ENCODE results near the gene CBX1. TPM values are rescaled to one million over a fixed set of nuclear protein-coding genes. Genes with fewer than 3 reads are reported as not detected.

The CBX1 gene
- polyA plus RNA-seq, 1 experiment: 68.2 TPM

DNA sequence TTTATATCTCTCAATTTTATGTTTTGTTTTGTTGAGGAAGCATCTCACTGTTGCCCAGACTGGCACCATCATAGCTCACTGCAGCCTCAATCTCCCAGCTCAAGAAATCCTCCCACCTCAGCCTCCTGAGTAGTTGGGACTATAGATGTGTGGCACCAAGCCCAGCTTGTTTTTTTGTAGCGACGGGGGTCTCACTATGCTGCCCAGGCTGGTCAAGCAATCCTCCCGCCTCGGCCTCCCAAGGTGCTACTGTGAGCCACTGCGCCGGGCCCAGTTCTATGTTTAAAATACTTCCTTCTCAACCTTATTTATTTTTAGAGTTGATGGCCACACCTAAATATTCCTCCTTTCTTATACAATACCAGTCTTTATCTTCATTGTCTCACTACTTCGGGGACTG, 55.0 kb downstream of the CBX1 start:
- H3K27ac ChIP-seq (ENCODE audit: low read depth, low read length): no peak overlapping the region
- H3K27me3 ChIP-seq (ENCODE audit: control insufficient read depth, insufficient read depth, low read length): no peaks in the 10 kb centered on the region
- TF ChIP-seq, protein P1, sequence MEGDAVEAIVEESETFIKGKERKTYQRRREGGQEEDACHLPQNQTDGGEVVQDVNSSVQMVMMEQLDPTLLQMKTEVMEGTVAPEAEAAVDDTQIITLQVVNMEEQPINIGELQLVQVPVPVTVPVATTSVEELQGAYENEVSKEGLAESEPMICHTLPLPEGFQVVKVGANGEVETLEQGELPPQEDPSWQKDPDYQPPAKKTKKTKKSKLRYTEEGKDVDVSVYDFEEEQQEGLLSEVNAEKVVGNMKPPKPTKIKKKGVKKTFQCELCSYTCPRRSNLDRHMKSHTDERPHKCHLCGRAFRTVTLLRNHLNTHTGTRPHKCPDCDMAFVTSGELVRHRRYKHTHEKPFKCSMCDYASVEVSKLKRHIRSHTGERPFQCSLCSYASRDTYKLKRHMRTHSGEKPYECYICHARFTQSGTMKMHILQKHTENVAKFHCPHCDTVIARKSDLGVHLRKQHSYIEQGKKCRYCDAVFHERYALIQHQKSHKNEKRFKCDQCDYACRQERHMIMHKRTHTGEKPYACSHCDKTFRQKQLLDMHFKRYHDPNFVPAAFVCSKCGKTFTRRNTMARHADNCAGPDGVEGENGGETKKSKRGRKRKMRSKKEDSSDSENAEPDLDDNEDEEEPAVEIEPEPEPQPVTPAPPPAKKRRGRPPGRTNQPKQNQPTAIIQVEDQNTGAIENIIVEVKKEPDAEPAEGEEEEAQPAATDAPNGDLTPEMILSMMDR (IDR thresholded peaks at IDR 0.05; ENCODE audit: low read depth, low read length): no peak
- H3K9me3 ChIP-seq (ENCODE audit: control insufficient read depth, insufficient read depth, low read length): no peaks in the 10 kb centered on the region; the same call in 1 of the 2 replicates
- ChIA-PET POLR2A (no interaction called here), CTCF (interaction anchor here (1.0 kb wide), 1 partner anchor 20 kb away, joined by 4 read pairs; no protein-coding TSS in a partner anchor)
- H3K4me3 ChIP-seq (ENCODE audit: low read depth, low read length): no peak overlapping the region; the same call in 1 of the 2 replicates
- DNase-seq (ENCODE audit: low read depth, low spot score): no peak

DNA sequence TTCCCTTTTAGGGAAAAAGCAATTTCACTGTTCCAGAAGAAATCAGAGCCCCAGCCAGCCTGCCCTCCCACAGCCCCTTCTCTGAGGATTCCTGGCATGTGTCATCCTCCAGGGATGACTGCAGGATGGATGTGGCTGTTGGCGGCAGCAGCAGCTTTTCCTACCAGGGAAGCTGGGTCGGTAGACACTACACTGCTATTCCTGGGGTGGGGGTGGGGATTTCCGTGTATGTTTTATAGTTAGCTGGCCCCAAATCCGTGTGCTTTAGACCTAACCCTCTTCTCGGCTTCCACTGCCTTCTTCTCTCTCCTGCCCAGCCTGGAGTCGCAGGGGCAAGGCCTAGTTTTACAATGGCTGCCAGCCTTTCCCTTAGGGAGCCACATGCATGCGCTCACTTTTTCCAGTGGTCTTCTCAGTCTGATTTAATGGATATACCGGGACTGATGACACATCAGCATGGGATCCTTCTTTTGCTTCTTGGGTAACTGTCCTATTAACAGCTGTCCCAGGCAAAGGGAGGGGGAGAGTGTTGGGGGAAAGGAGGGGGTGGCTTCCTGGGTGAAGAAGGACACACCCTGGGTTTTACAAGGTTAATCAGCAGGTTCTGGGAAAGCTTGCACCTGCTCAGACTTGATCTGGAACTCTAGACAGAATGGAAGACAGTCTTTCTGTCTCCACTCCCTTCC, 55.8 kb downstream of the CBX1 start:
- no peaks in the 10 kb centered on the region; the same call in 1 of the 2 replicates for H3K9me3 ChIP-seq (ENCODE audit: control insufficient read depth, insufficient read depth, low read length)
- TF ChIP-seq, protein P1 (IDR thresholded peaks at IDR 0.05; ENCODE audit: low read depth, low read length): no peak
- H3K27ac ChIP-seq (ENCODE audit: low read depth, low read length): no peak overlapping the region
- no peak for DNase-seq (ENCODE audit: low read depth, low spot score)
- H3K4me3 ChIP-seq (ENCODE audit: low read depth, low read length): no peak overlapping the region
- ChIA-PET POLR2A (no interaction called here), CTCF (interaction anchor here (1.0 kb wide), 1 partner anchor 19 kb away, joined by 4 read pairs; no protein-coding TSS in a partner anchor)
- H3K27me3 ChIP-seq (ENCODE audit: control insufficient read depth, insufficient read depth, low read length): no peaks in the 10 kb centered on the region

DNA sequence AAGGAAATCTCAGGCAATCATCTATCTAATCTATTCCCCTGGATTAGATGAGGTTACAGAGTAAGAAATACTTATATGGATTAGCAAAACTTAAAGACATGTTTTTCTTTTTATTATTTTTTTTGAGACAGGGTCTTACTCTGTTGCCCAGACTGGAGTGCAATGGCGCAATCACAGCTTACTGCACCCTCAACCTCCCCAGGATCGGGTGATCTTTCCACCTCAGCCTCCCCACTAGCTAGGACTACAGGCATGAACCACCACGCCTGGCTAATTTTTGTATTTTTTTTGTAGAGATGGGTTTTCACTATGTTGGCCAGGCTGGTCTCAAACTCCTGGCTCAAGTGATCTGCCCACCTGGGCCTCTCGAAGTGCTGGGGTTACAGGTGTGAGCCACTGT, 56.4 kb downstream of the CBX1 start:
- Histone ChIP-seq H3K27ac (ENCODE audit: low read depth, low read length) (no peak overlapping the region), H3K9me3 (ENCODE audit: control insufficient read depth, insufficient read depth, low read length) (no peaks in the 10 kb centered on the region; the same call in 1 of the 2 replicates), H3K27me3 (ENCODE audit: control insufficient read depth, insufficient read depth, low read length) (no peaks in the 10 kb centered on the region), H3K4me3 (ENCODE audit: low read depth, low read length) (no peak overlapping the region)
- CTCF ChIA-PET: interaction anchor here (0.7 kb wide), 1 partner anchor 35 kb away, joined by 9 read pairs; no protein-coding TSS in a partner anchor
- TF ChIP-seq, protein P1 (IDR thresholded peaks at IDR 0.05; ENCODE audit: low read depth, low read length): no peak
- POLR2A ChIA-PET: no interaction called here
- DNase-seq (ENCODE audit: low read depth, low spot score): no peak

DNA sequence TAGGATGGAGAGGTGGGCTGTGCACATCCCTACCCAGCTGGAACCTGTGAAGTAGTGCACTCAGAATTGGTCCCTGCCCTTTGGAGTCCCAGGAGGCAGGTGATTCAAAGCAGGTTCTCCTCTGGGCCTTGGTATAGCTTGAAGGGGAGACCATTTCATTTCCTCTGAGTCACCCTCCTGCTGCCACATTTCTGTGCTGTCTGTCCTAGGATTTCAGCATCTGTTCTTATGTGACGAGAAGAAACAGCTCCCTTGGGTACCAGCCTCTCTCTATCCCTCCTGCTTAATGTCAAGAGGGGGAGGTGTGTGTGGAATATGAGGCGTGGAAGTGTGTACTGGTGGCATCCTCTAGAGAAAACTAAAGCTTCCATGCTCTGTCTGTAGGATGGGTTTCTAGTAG, 58.1 kb downstream of the CBX1 start:
- CTCF ChIA-PET: interaction anchor here (0.9 to 1.6 kb wide), 3 partner anchors 17 to 89 kb away, joined by 3 to 10 read pairs (median 4); no protein-coding TSS in a partner anchor
- no peaks in the 10 kb centered on the region; the same call in 1 of the 2 replicates for H3K9me3 ChIP-seq (ENCODE audit: control insufficient read depth, insufficient read depth, low read length)
- TF ChIP-seq, protein P1 (IDR thresholded peaks at IDR 0.05; ENCODE audit: low read depth, low read length): no peak
- H3K27ac ChIP-seq (ENCODE audit: low read depth, low read length): no peak overlapping the region
- DNase-seq (ENCODE audit: low read depth, low spot score): no peak
- POLR2A ChIA-PET: no interaction called here
- H3K27me3 ChIP-seq (ENCODE audit: control insufficient read depth, insufficient read depth, low read length): no peaks in the 10 kb centered on the region
- H3K4me3 ChIP-seq (ENCODE audit: low read depth, low read length): no peak overlapping the region

DNA sequence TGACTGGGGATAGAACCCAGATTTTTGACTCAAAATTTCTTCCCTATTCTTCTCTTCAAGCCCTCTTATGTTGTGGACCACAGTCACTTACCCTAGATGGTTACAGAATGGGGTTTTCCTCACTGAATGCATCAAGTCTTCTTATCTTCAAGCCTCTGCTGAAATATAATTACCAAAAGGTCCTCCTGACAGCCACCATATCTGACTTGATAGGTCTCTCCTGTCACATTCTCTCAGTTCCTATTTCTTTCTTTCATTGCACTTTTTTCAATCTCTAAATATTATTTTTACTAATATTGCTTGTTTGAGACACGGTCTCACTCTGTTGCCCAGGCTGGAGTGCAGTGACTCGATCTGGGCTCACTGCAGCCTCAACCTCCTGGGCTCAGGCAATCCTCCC, 62.6 kb downstream of the CBX1 start:
- H3K27me3 ChIP-seq (ENCODE audit: control insufficient read depth, insufficient read depth, low read length): no peaks in the 10 kb centered on the region
- ChIA-PET POLR2A (no interaction called here), CTCF (interaction anchor here (1.0 kb wide), 1 partner anchor 13 kb away, joined by 3 read pairs; no protein-coding TSS in a partner anchor)
- H3K4me3 ChIP-seq (ENCODE audit: low read depth, low read length): no peak overlapping the region
- no peaks in the 10 kb centered on the region for H3K9me3 ChIP-seq (ENCODE audit: control insufficient read depth, insufficient read depth, low read length)
- no peak for DNase-seq (ENCODE audit: low read depth, low spot score)
- TF ChIP-seq, protein P1 (IDR thresholded peaks at IDR 0.05; ENCODE audit: low read depth, low read length): no peak
- no peak overlapping the region for H3K27ac ChIP-seq (ENCODE audit: low read depth, low read length)

All from AG04450 (cell line).